PC-9 (cell line): ENCODE data around the gene CD9. TPM values are rescaled to one million over a fixed set of nuclear protein-coding genes. Genes with fewer than 3 reads are reported as not detected.

Experiments used
- BruUV-seq: library from RNA; stranded (reverse); fragments of 400-500 nt; replicated peaks from 2 replicates; lab custom pipeline; 2021; lab: Mats Ljungman, UMichigan
- CTCF ChIA-PET: fragments of 300-600 bp; sonication (Branson Sonifier 250); formaldehyde crosslinking; loops from one replicate; lab custom pipeline; 2022; ENCODE audit warnings: antibody characterized with exemption; lab: Charles Lee
- POLR2A ChIA-PET: fragments of 300-600 bp; sonication (Branson Sonifier 250); formaldehyde crosslinking; loops from one replicate; lab custom pipeline; 2022; ENCODE audit warnings: antibody characterized with exemption; ENCODE audit not compliant: unreplicated experiment; lab: Charles Lee
- DNase-seq, 2 experiments: peaks; one replicate each; pipeline versions ENCODE4 v3.0.0 to v3.0.0-alpha.2; 2015 to 2022; ENCODE audit warnings: mixed read lengths in 1 of 2
- H2AFZ ChIP-seq: fragments of 200-600 bp; sonication (generic); 2 replicates; pipeline ENCODE4 v1.8.1; 2017; ENCODE audit warnings: antibody characterized with exemption
- H3F3A ChIP-seq: fragments of 200-600 bp; sonication (generic); 2 replicates; pipeline ENCODE4 v1.8.1; 2017; ENCODE audit warnings: antibody characterized with exemption, mild to moderate bottlenecking, low read depth; ENCODE audit not compliant: insufficient read depth
- H3K27ac ChIP-seq: fragments of 200-600 bp; sonication (generic); 2 replicates; pipeline ENCODE4 v1.6.1; 2016; ENCODE audit warnings: mixed run types
- H3K27me3 ChIP-seq: fragments of 200-600 bp; sonication (generic); 2 replicates; pipeline ENCODE4 v1.6.1; 2016; ENCODE audit warnings: low read depth, mixed run types; ENCODE audit not compliant: insufficient read depth
- H3K36me3 ChIP-seq: fragments of 200-600 bp; sonication (generic); 2 replicates; pipeline ENCODE4 v1.6.1; 2016; ENCODE audit warnings: low read depth, mixed run types
- H3K4me1 ChIP-seq: fragments of 200-600 bp; sonication (generic); replicated peaks from 2 replicates; pipeline ENCODE4 v1.6.1; 2016; ENCODE audit warnings: mixed run types; ENCODE audit not compliant: insufficient read depth
- H3K4me2 ChIP-seq: fragments of 200-600 bp; sonication (generic); 2 replicates; pipeline ENCODE4 v1.6.1; 2017; ENCODE audit warnings: mixed run types
- H3K4me3 ChIP-seq: fragments of 200-600 bp; sonication (generic); 2 replicates; pipeline ENCODE4 v1.6.1; 2016; ENCODE audit warnings: mixed run types
- H3K79me2 ChIP-seq: fragments of 200-600 bp; sonication (generic); 2 replicates; pipeline ENCODE4 v1.6.1; 2017; ENCODE audit warnings: low read depth, mixed run types
- H3K9me2 ChIP-seq: fragments of 200-600 bp; sonication (generic); 2 replicates; pipeline ENCODE4 v1.8.1; 2017; ENCODE audit warnings: mild to moderate bottlenecking; ENCODE audit not compliant: insufficient read depth
- H3K9me3 ChIP-seq: fragments of 200-600 bp; sonication (generic); 2 replicates; pipeline ENCODE4 v1.8.1; 2016; ENCODE audit warnings: low read depth; ENCODE audit not compliant: insufficient read depth
- H4K20me1 ChIP-seq: fragments of 200-600 bp; sonication (generic); 2 replicates; pipeline ENCODE4 v1.8.1; 2017; ENCODE audit not compliant: insufficient read depth
- EZH2 ChIP-seq: fragments of 200-600 bp; sonication (generic); IDR thresholded peaks from 2 replicates; pipeline ENCODE4 v1.8.0; 2017; ENCODE audit warnings: antibody characterized with exemption, low read depth
- intact Hi-C: fragments of 100-400 bp; cut with micrococcal nuclease; formaldehyde crosslinking; loops from one replicate; pipeline ENCODE4 v1.10.0; 2022; ENCODE audit not compliant: unreplicated experiment
- total RNA-seq: library from RNA; stranded (reverse); gene quantifications from 2 replicates; pipeline ENCODE4 v1.2.3, GENCODE V29; 2021
- TF ChIP-seq, protein P1 (sequence below): fragments of 200-600 bp; sonication (generic); conservative IDR thresholded peaks from 2 replicates; pipeline ENCODE4 v1.6.1; 2017; ENCODE audit warnings: mixed run types, antibody characterized with exemption, mild to moderate bottlenecking, moderate library complexity

Gene CD9
- total RNA-seq, 1 experiment from 2014 or later = 374 TPM

DNA sequence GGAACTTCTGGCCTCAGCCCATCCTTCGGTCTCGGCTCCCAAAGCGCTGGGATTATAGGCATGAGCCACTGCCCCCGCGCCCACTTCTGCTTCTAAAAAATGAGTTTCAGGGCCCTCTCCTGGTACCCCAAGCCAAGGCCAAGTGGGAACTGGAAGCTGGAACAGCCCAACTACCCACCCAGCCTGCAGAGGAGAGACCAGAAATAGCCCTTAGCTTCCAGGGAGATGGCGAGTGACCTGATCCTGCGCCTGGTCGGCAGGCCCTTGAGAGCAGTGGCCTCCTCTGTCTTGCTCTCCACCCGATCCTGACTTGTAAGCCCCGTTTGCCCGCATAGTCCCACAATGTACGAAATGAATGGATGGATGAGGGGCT lies 79.0 kb downstream of the CD9 start:
- POLR2A ChIA-PET = interaction anchor here (0.5 to 1.8 kb wide), 18 partner anchors 8 to 215 kb away, joined by 3 to 11 read pairs (median 5); partner anchors contain the start of gene CD9

DNA sequence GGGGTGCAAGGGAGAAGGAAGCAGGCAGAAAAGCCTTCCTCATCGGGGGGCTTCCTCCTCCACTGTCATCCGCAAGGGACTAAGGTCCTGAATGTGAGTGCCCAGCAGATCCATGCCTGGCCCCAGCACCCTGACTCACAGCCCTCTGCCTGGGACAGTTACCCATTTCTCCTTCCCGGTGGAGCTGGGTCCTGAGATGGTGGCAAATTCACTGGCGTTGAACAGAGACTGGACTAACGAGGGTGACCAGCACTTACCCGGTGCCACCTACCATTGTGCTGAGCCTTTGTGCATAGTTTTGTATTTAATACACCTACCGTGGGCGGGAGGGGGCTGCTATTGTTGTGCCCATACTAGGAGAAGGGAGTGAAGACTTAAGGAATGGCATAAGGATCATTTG lies 79.4 kb downstream of the CD9 start:
- H3K27ac ChIP-seq = peak overlapping the region; percentile 93
- peak overlapping the region; percentile 65 for H3K4me2 ChIP-seq
- H2AFZ ChIP-seq = no peak overlapping the region
- H3K9me3 ChIP-seq = no peaks in the 10 kb centered on the region
- ChIA-PET POLR2A (interaction anchor here (0.5 to 1.3 kb wide), 21 partner anchors 15 to 261 kb away, joined by 3 to 12 read pairs (median 5); partner anchors contain the start of genes CD9 and LTBR), CTCF (interaction anchor here (0.6 to 2.9 kb wide), 11 partner anchors 26 to 291 kb away, joined by 3 to 24 read pairs (median 6); no protein-coding TSS in a partner anchor)
- no peaks in the 10 kb centered on the region for H3K36me3 ChIP-seq
- no peak overlapping the region; the same call in 1 of the 2 replicates for H3K4me3 ChIP-seq
- TF ChIP-seq EZH2 = no peak
- TF ChIP-seq, protein P1, sequence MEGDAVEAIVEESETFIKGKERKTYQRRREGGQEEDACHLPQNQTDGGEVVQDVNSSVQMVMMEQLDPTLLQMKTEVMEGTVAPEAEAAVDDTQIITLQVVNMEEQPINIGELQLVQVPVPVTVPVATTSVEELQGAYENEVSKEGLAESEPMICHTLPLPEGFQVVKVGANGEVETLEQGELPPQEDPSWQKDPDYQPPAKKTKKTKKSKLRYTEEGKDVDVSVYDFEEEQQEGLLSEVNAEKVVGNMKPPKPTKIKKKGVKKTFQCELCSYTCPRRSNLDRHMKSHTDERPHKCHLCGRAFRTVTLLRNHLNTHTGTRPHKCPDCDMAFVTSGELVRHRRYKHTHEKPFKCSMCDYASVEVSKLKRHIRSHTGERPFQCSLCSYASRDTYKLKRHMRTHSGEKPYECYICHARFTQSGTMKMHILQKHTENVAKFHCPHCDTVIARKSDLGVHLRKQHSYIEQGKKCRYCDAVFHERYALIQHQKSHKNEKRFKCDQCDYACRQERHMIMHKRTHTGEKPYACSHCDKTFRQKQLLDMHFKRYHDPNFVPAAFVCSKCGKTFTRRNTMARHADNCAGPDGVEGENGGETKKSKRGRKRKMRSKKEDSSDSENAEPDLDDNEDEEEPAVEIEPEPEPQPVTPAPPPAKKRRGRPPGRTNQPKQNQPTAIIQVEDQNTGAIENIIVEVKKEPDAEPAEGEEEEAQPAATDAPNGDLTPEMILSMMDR = 0 out of 2 replicates have a peak, but pooled peaks have one; percentile 3
- peaks cover 70% of the 10 kb centered on the region for H3K4me1 ChIP-seq
- no peaks in the 10 kb centered on the region for H3K27me3 ChIP-seq
- H4K20me1 ChIP-seq = no peaks in the 10 kb centered on the region
- H3F3A ChIP-seq = peaks cover 45% of the 10 kb centered on the region
- H3K9me2 ChIP-seq = no peaks in the 10 kb centered on the region
- DNase-seq = no peak
- BruUV-seq = TSS peak; percentile 49
- H3K79me2 ChIP-seq = no peaks in the 10 kb centered on the region
- intact Hi-C loops = loop anchor here (1.0 to 10.0 kb wide), 6 partner anchors 7 to 1955 kb away; partner anchors contain the start of gene TIGAR

More for the DNA sequence above, 79.0 kb downstream of the CD9 start:
- TF ChIP-seq EZH2 = no peak
- TF ChIP-seq, protein P1 = no peak
- Histone ChIP-seq H3F3A (peaks cover 49% of the 10 kb centered on the region), H3K9me3 (no peaks in the 10 kb centered on the region), H4K20me1 (no peaks in the 10 kb centered on the region), H3K4me1 (peaks cover 72% of the 10 kb centered on the region), H3K4me3 (peak overlapping the region; percentile 47; the same call in 1 of the 2 replicates), H3K9me2 (no peaks in the 10 kb centered on the region), H3K36me3 (no peaks in the 10 kb centered on the region), H3K4me2 (peak overlapping the region; percentile 65), H2AFZ (no peak overlapping the region), H3K79me2 (no peaks in the 10 kb centered on the region), H3K27me3 (no peaks in the 10 kb centered on the region), H3K27ac (peak overlapping the region; percentile 93)
- BruUV-seq = no TSS peak
- intact Hi-C loops = loop anchor here (2.0 to 10.0 kb wide), 2 partner anchors 194 to 1954 kb away; partner anchors contain the start of gene TIGAR
- no peak for DNase-seq
- CTCF ChIA-PET = interaction anchor here (0.5 to 2.9 kb wide), 23 partner anchors 27 to 303 kb away, joined by 3 to 24 read pairs (median 5); no protein-coding TSS in a partner anchor

DNA sequence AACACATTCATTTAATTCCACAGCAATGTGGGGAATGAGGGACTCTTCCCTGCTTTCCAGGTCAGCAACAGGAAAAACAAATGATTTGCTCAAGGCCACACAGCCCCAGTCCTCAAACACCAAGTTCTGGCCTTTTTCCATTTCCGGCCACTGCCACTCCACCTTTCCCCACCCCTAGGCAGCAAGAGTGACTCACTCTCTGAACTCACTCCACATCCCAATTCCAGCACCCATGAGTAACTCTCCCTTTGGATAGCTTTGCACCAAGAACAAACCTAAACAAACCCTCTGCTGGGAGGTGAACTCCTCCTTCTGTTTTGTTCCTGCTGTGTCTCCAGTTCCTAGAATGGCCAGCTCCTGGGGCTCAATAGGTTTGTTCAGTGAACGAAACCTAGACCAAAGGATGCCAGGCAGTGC lies 79.9 kb downstream of the CD9 start:
- H2AFZ ChIP-seq = no peak overlapping the region
- no peaks in the 10 kb centered on the region for H3K9me2 ChIP-seq
- peak overlapping the region; percentile 65 for H3K4me2 ChIP-seq
- peak overlapping the region; percentile 93 for H3K27ac ChIP-seq
- intact Hi-C loops = loop anchor here (1.0 to 2.0 kb wide), 4 partner anchors 8 to 187 kb away; no protein-coding TSS in a partner anchor
- no peak overlapping the region for H3K4me3 ChIP-seq
- H3K27me3 ChIP-seq = no peaks in the 10 kb centered on the region
- H4K20me1 ChIP-seq = no peaks in the 10 kb centered on the region
- H3K36me3 ChIP-seq = no peaks in the 10 kb centered on the region
- TF ChIP-seq, protein P1 = no peak
- no peak for TF ChIP-seq EZH2
- ChIA-PET CTCF (interaction anchor here (0.6 to 2.9 kb wide), 8 partner anchors 52 to 291 kb away, joined by 4 to 24 read pairs (median 8); no protein-coding TSS in a partner anchor), POLR2A (interaction anchor here (0.5 to 1.3 kb wide), 26 partner anchors 15 to 292 kb away, joined by 3 to 12 read pairs (median 5); partner anchors contain the start of genes CD9 and LTBR)
- BruUV-seq = no TSS peak
- H3F3A ChIP-seq = peaks cover 42% of the 10 kb centered on the region
- peak; percentile 95 to 99 for DNase-seq
- no peaks in the 10 kb centered on the region for H3K79me2 ChIP-seq
- no peaks in the 10 kb centered on the region for H3K9me3 ChIP-seq
- peaks cover 69% of the 10 kb centered on the region for H3K4me1 ChIP-seq
